GM19463 (cell line): ENCODE measurements around the gene COL9A1.

ENCODE experiments used
- ATAC-seq: cut with Tn5 transposase; IDR thresholded peaks from one replicate; pipeline ENCODE4 v1.9.1; 2021; ENCODE audit warnings: mild to moderate bottlenecking, moderate library complexity; ENCODE audit not compliant: unreplicated experiment

COL9A1 gene

DNA sequence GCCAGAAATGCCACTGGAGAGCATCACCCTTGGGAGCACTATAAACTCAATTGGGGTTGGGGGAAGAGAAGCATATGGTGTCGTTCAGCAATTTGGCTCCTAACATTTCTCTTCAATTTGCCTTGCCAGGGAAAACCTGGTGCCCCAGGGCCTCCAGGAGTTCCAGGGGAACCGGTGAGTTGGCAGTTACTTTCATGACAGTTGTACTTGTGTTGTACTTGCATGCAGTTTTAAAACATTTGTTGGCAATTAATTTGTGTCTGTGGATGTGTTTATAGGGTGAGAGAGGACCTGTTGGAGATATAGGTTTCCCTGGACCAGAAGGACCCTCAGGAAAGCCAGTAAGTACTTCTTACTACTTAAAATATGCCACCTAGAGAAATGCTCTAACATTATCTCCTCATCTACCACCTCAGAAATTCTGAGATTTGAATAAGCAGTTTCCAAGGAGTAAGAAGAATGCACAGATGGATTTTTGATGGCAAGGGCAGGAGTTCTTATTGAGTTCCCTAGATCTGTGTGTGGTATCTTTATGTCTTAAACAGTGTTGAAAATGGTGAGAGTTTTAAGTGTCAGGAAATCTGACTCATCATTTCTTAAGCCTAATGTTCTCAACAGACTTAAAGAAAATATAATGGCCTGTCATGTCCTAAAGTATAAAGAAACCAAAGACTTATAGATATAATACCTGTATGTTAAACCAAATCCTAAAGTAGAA, 122.5 kb downstream of the COL9A1 start:
- no peak for ATAC-seq

GRCh38 chr6:70176842-70177550, 125.9 kb downstream of the COL9A1 start:
- ATAC-seq: no peak

- ATAC-seq: no peak
Measured at GRCh38 chr6:70175770-70176169, 127.1 kb downstream of the COL9A1 start.

DNA sequence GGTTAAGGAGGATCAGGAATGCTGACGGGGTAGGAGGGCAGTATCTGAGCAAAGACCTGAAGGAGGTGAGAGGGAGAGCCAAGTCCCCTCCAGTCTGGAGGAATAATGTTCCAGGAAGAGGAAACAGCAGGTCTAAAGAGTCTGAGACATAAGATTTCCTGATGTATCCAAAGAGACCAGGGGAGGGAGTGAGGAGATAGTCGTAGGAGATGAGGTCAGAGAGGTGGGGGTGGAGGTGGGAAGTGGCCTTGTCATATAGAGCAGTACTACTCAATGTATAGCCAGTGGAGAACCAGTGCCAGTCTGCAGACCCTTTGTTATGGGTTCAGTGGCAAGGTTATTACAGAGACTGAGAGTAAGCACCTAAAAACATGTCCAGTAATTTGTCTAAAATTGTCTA, 130.6 kb downstream of the COL9A1 start:
- no peak for ATAC-seq

DNA sequence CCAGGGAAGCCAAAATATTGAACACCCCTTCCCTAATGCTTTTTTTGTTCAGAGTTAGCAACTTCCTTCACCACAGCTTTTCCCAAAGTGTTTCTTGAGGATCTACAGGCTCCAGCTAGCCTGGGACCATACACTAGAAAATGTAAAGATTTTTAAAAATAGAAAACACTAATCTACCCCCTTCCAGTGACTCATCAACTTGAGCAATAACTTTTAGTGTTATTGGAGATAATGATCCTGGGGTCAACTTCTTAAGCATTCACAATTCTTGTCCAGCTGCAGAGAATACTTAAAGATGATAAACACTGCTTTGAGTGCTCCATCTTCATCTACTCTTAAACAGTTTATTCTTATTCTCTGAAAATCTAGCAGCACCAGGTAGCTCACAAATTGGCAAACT, 131.6 kb downstream of the COL9A1 start:
- ATAC-seq: no peak

DNA sequence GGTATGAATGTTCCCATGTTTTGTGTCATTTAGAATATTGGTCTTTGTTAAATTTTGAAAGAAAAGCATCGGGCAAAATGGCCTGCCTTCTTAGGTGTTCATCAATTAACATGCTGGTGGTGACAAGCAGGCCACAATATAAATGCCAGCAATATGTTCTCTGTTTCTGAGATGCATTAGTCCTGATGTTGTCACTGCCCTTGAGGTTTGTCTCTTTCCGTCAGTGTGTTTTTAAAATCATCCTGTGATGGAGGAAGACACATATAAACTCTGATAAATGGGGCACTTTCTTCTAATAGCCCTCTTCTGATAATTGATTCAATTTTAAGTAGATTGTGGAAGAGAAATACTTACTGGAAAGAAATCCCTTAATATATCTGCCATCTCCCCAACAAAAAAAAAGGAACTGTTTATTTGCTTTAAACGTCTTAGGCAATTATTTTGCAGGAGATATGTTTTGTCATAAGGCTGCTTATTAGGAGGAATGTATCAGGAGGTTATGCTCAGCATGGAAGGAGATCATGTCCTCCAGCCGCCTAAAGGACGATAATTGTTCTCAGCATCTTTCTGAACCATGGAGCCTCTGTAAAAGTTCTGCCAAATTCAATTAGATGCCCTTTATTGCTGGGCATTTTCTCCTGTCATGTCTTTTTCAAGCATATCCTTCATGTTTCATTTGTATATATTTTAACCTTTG, 134.1 kb downstream of the COL9A1 start:
- ATAC-seq: no peak
